HUES48 (cell line): Measurements from ENCODE around the gene GBF1.
"Not testable (repeated sequence)": the region's sequence is repeated elsewhere in the genome, so short reads cannot be mapped to it uniquely, and the experiment has no call there.

Experiments used
- H3K27ac ChIP-seq: one replicate; pipeline ENCODE4 v1.7.0; 2013; ENCODE audit warnings: low read depth, low read length, inconsistent platforms
- H3K27me3 ChIP-seq: 2 replicates; pipeline ENCODE4 v1.6.1; 2013; ENCODE audit warnings: mild to moderate bottlenecking, low read length; ENCODE audit not compliant: control insufficient read depth, insufficient read depth
- H3K36me3 ChIP-seq: 2 replicates; pipeline ENCODE4 v1.6.1; 2013; ENCODE audit warnings: low read length; ENCODE audit not compliant: control insufficient read depth, insufficient read depth
- H3K4me1 ChIP-seq: 2 replicates; pipeline ENCODE4 v1.6.1; 2013; ENCODE audit warnings: mild to moderate bottlenecking, low read length; ENCODE audit not compliant: control insufficient read depth, insufficient read depth
- H3K4me3 ChIP-seq: 2 replicates; pipeline ENCODE4 v1.5.1; 2013; ENCODE audit warnings: mild to moderate bottlenecking, low read depth, low read length
- H3K9ac ChIP-seq: 2 replicates; pipeline ENCODE4 v1.6.1; 2013; ENCODE audit warnings: mild to moderate bottlenecking, low read depth, low read length, moderate library complexity
- H3K9me3 ChIP-seq: 2 replicates; pipeline ENCODE4 v1.6.1; 2013; ENCODE audit warnings: low read length; ENCODE audit not compliant: control insufficient read depth, insufficient read depth

The GBF1 gene

DNA sequence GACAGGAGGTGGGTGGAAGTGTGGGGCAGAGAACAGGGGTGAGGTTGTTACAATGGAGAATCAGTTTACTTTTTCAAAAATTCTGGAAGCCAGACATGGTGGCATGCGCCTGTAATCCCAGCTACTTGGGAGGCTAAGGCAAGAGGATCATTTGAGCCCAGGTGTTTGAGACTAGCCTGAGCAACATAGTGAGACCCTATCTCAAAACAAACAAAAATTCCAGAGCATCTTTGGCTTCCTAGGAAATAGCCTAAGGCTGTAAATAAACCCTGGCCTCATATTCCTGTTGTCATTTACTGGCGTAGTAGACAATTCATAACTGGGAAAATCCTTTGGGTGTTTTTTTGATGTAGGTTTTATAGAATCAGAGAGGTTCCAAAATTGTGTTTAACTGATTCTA lies 44.0 kb downstream of the GBF1 start:
- no peak overlapping the region for H3K27ac ChIP-seq
- no peaks in the 10 kb centered on the region for H3K4me1 ChIP-seq
- H3K9me3 ChIP-seq: no peaks in the 10 kb centered on the region
- H3K36me3 ChIP-seq: no peaks in the 10 kb centered on the region
- H3K4me3 ChIP-seq: no peak overlapping the region
- H3K9ac ChIP-seq: no peak overlapping the region
- H3K27me3 ChIP-seq: no peaks in the 10 kb centered on the region

DNA sequence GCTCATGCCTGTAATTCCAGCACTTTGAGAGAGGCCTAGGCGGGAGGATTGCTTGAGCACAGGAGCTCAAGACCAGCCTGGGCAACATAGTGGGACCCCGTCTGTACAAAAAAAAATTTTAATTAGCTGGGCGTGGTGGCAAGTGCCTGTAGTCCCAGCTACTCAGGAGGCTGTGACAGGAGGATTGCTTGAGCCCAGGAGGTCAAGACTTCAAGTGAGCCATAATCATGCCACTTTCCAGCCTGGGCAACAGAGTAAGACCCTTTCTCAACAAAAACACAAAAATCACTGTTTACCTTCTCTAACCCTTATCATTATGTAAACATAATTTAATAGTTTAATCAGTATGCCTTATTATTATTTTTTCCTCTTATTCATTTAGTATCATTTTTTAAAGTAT lies 44.5 kb downstream of the GBF1 start:
- H3K36me3 ChIP-seq: no peaks in the 10 kb centered on the region
- H3K4me1 ChIP-seq: no peaks in the 10 kb centered on the region
- no peaks in the 10 kb centered on the region for H3K9me3 ChIP-seq

DNA sequence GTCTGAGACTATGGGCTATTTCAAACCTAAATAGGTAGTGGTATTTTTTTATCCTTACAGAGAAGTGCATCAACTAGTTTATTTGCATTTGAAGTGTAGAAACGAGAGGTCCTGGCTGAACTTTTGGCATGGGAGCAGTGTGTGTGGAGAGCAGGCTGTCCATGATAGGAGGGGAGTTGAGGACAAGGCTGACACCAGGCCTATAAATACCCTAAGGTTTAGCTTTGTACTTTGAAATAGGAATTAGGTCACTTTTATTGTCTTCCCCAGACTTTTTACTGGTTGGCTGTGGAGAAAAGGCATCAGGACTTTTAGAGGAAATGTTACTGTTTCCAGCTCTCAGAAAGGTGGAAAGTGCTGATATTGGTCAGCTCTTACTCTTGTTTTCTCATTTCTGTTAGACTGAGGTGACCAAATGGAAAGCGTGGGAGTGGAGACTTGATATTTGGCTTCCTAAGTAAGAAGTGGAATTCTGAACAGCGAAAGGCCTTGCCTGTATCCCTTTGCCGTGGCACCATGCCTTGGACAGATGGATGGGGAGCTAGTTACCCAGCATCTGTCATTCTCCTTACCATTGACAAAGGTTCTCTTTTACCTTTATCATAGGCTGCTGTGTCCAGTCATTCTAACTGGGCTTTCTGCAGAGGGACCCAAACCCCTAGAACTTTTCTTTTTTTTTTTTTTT lies 46.0 kb downstream of the GBF1 start:
- Histone ChIP-seq H3K9ac (no peak overlapping the region), H3K9me3 (no peaks in the 10 kb centered on the region), H3K27ac (no peak overlapping the region), H3K4me3 (no peak overlapping the region), H3K4me1 (no peaks in the 10 kb centered on the region), H3K27me3 (no peaks in the 10 kb centered on the region), H3K36me3 (no peaks in the 10 kb centered on the region)

More for the DNA sequence above, 44.5 kb downstream of the GBF1 start:
- Histone ChIP-seq H3K9ac (no peak overlapping the region), H3K27me3 (no peaks in the 10 kb centered on the region), H3K27ac (no peak overlapping the region), H3K4me3 (no peak overlapping the region)

DNA sequence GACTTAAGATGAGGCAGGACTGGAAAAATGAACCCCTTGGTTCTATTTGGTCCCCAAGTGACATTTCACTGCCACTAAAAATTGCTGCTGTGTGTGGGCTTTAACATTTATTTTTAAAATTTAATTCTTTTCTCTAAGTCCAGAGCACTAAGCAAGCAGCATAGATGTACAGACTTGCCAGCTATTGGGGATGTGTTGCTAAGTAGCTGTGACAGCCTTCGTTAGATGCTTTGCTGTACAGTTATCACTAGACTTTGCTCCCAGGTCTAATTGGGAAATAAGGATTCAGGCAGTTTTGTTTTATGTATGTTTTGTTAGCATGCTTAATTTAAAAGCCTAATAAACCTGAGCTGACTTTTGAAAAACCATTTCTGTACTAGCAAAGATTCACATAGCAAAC lies 51.8 kb downstream of the GBF1 start:
- Histone ChIP-seq H3K9me3 (0 out of 2 replicates have a peak, but pooled peaks cover 4% of the 10 kb centered on the region), H3K27me3 (no peaks in the 10 kb centered on the region), H3K36me3 (no peaks in the 10 kb centered on the region), H3K4me3 (no peak overlapping the region), H3K4me1 (no peaks in the 10 kb centered on the region), H3K9ac (no peak overlapping the region), H3K27ac (no peak overlapping the region)

DNA sequence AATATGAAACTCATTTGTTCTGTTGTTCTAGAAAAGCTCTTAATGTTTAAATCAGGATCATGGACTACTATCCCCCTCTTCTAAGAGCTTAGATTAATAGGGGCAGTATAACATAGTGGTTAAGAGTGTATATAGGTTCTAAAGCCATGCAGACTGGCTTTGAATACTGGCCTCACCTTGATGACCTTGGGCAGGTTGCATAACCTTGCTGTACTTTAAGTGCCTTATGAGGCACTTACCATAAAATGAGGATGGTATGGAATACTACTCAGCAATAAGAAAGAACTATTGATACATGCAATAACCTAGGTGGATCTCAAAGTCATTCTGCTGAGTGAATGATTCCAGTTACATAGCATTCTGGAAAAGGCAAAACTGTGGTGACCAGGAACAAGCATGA lies 53.6 kb downstream of the GBF1 start:
- Histone ChIP-seq H3K4me1 (no peaks in the 10 kb centered on the region), H3K36me3 (no peaks in the 10 kb centered on the region), H3K9ac (no peak overlapping the region), H3K27ac (no peak overlapping the region), H3K4me3 (no peak overlapping the region), H3K9me3 (0 out of 2 replicates have a peak, but pooled peaks cover 4% of the 10 kb centered on the region), H3K27me3 (no peaks in the 10 kb centered on the region)

DNA sequence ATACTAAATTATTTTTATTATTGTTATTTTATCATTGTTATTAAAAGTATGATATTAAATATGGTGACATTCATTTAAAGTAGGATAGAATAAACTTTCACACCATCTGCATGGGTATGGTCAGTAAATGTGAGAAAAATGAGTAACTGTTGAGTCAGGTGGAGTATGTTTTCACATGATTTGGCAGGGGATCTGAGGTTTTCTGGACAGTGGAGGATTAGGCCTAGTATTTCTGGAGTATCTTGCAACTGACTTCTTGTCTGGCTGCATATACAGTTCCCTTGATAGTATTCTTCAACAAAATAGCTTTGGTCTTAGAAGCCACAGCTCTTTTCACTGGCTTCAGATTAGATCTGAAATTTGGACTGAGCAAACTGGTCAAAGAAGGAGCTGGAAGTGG lies 54.5 kb downstream of the GBF1 start:
- H3K4me1 ChIP-seq: no peaks in the 10 kb centered on the region
- no peak overlapping the region for H3K27ac ChIP-seq
- H3K36me3 ChIP-seq: no peaks in the 10 kb centered on the region
- H3K27me3 ChIP-seq: no peaks in the 10 kb centered on the region
- no peak overlapping the region for H3K4me3 ChIP-seq
- 0 out of 2 replicates have a peak, but pooled peaks cover 4% of the 10 kb centered on the region for H3K9me3 ChIP-seq
- no peak overlapping the region for H3K9ac ChIP-seq

DNA sequence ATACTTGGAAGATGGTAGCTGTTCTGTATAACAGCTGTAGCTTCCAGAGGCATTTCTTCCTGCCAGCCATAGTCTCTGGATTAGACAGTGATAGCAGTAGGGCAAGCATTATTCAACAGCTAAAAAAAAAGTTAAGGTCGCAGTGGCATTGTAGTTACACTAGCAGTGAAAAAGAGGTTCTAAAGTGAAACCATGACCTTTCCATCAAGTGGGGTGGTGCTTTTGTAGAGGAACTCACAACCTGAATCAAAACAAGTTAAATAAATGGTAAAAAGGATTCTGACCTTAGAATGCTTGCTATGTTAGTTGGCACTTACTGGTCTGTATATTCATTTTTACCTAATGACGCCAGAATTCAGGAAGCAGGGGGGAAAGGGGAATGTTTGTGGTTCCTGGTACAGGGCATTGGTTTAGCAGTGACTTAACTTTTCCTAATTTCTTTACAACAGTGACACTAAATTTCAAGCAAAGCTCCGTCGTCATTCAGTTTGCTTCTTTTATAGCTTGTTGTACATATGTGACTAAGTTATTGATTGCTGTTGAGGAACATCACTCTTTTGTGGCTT lies 55.0 kb downstream of the GBF1 start:
- Histone ChIP-seq H3K27me3 (no peaks in the 10 kb centered on the region), H3K27ac (no peak overlapping the region), H3K4me3 (no peak overlapping the region), H3K9ac (no peak overlapping the region), H3K4me1 (no peaks in the 10 kb centered on the region), H3K36me3 (no peaks in the 10 kb centered on the region), H3K9me3 (0 out of 2 replicates have a peak, but pooled peaks cover 4% of the 10 kb centered on the region)

DNA sequence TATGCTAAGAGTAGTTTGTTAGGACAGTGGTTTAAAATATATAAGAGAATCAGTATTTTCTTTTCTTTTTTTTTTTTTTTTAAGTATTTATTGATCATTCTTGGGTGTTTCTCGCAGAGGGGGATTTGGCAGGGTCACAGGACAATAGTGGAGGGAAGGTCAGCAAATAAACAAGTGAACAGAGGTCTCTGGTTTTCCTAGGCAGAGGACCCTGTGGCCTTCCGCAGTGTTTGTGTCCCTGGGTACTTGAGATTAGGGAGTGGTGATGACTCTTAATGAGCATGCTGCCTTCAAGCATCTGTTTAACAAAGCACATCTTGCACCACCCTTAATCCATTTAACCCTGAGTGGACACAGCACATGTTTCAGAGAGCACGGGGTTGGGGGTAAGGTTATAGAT lies 55.6 kb downstream of the GBF1 start:
- not testable (repeated sequence) for H3K4me1 ChIP-seq, H3K9me3 ChIP-seq, H3K9ac ChIP-seq, H3K36me3 ChIP-seq, H3K4me3 ChIP-seq, H3K27ac ChIP-seq, H3K27me3 ChIP-seq

DNA sequence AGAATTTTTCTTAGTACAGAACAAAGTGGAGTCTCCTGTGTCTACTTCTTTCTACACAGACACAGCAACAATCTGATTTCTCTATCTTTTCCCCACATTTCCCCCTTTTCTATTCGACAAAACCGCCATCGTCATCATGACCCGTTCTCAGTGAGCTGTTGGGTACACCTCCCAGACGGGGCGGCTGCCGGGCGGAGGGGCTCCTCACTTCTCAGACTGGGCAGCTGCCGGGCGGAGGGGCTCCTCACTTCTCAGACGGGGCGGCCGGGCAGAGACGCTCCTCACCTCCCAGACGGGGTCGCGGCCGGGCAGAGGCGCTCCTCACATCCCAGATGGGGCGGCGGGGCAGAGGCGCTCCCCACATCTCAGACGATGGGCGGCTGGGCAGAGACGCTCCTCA lies 56.0 kb downstream of the GBF1 start:
- H3K9ac ChIP-seq, H3K4me1 ChIP-seq, H3K27ac ChIP-seq, H3K9me3 ChIP-seq, H3K4me3 ChIP-seq, H3K27me3 ChIP-seq, H3K36me3 ChIP-seq: not testable (repeated sequence)

DNA sequence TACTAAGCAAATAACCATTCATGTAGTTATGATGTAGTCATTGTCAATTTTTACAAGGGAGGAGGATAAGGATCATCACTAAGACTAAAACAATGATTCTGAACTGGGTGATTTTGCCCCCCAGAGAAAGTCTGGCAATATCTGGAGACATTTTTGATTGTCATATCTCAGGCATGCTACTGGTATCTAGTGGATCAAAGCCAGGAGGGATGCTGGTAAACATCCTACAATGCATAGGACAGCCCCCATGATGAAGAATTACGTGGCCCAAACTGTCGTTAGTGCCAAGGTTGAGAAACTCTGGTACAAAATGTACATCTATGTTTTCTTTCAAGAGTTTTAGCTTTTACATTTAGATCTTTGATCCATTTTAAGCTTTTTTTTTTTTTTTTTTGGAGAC lies 57.3 kb downstream of the GBF1 start:
- Histone ChIP-seq H3K4me3 (no peak overlapping the region), H3K9me3 (0 out of 2 replicates have a peak, but pooled peaks cover 4% of the 10 kb centered on the region), H3K27ac (no peak overlapping the region), H3K27me3 (no peaks in the 10 kb centered on the region), H3K36me3 (no peaks in the 10 kb centered on the region), H3K9ac (no peak overlapping the region), H3K4me1 (no peaks in the 10 kb centered on the region)

DNA sequence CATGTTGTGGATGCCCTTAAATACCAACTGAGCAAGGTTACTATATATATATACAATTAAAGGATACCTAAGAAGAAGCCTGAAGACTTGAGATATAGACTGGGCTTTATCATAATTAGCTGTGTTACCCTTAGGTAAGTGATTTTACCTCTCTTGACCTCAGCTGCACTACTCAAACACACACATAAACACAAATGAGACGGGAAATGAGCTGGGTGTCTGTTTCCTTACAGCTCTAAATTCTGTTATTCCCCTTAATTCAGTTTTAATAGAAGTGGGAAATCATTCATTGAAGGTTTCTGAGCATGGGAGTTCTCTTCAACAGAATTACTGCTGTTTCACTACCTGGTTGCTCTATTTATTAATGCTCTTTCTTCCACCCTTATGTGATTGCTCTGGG lies 60.7 kb downstream of the GBF1 start:
- H3K36me3 ChIP-seq: no peaks in the 10 kb centered on the region
- H3K27me3 ChIP-seq: no peaks in the 10 kb centered on the region
- no peaks in the 10 kb centered on the region for H3K9me3 ChIP-seq
- H3K4me1 ChIP-seq: peaks cover 10% of the 10 kb centered on the region
- no peak overlapping the region for H3K27ac ChIP-seq
- H3K4me3 ChIP-seq: no peak overlapping the region
- no peak overlapping the region for H3K9ac ChIP-seq
